Central memory CD8-positive, alpha-beta T cell (primary cell): ENCODE data around the gene UVSSA.

ENCODE experiments used
- ATAC-seq: fragments of 150-1000 bp; cut with Tn5 transposase; replicated peaks from 2 replicates; pipeline ENCODE4 v1.10.0; 2022; ENCODE audit warnings: mild to moderate bottlenecking, moderate FRiP score, moderate number of reproducible peaks; ENCODE audit not compliant: poor library complexity, severe bottlenecking; ENCODE audit errors: extremely low read depth
- DNase-seq, 2 donors: peaks; one replicate each; pipeline ENCODE4 v3.0.0; 2021; ENCODE audit warnings: low spot score in 2 of 2
- H3K27ac Mint-ChIP-seq: one replicate; pipeline ENCODE4 v1.8.0; 2022; ENCODE audit warnings: low read depth, mild to moderate bottlenecking, moderate library complexity, mixed read lengths
- H3K27me3 Mint-ChIP-seq: one replicate; pipeline ENCODE4 v1.8.0; 2022; ENCODE audit warnings: mixed read lengths
- H3K36me3 Mint-ChIP-seq: one replicate; pipeline ENCODE4 v1.8.0; 2022; ENCODE audit warnings: mild to moderate bottlenecking, moderate library complexity, mixed read lengths; ENCODE audit not compliant: insufficient read depth
- H3K4me1 Mint-ChIP-seq: one replicate; pipeline ENCODE4 v1.8.0; 2022; ENCODE audit warnings: mixed read lengths
- H3K4me3 Mint-ChIP-seq: one replicate; pipeline ENCODE4 v1.8.0; 2022; ENCODE audit warnings: mild to moderate bottlenecking, moderate library complexity, mixed read lengths
- H3K9me3 Mint-ChIP-seq: one replicate; pipeline ENCODE4 v1.8.0; 2022; ENCODE audit warnings: mixed read lengths

The UVSSA gene

GRCh38 chr4:1338752-1339414 lies 8.1 kb upstream of the UVSSA start:
- ATAC-seq (no peak), DNase-seq (no peak)
- H3K4me1 Mint-ChIP-seq = peaks cover 13% of the 10 kb centered on the region
- H3K27ac Mint-ChIP-seq = no peak overlapping the region
- no peak overlapping the region for H3K4me3 Mint-ChIP-seq
- no peaks in the 10 kb centered on the region for H3K9me3 Mint-ChIP-seq
- H3K36me3 Mint-ChIP-seq = peaks cover 24% of the 10 kb centered on the region
- H3K27me3 Mint-ChIP-seq = no peaks in the 10 kb centered on the region

- DNase-seq (no peak), ATAC-seq (no peak)
- Mint-ChIP-seq H3K4me3 (no peak overlapping the region), H3K9me3 (no peaks in the 10 kb centered on the region), H3K4me1 (peaks cover 15% of the 10 kb centered on the region), H3K27me3 (no peaks in the 10 kb centered on the region), H3K27ac (no peak overlapping the region), H3K36me3 (peaks cover 24% of the 10 kb centered on the region)
Observed at GRCh38 chr4:1339489-1339888, 7.5 kb upstream of the UVSSA start.

- Mint-ChIP-seq H3K36me3 (peaks cover 24% of the 10 kb centered on the region), H3K4me1 (peaks cover 16% of the 10 kb centered on the region), H3K9me3 (no peaks in the 10 kb centered on the region), H3K27me3 (no peaks in the 10 kb centered on the region), H3K4me3 (no peak overlapping the region), H3K27ac (no peak overlapping the region)
- DNase-seq (no peak), ATAC-seq (no peak)
Observed at GRCh38 chr4:1340181-1340747, 6.7 kb upstream of the UVSSA start.

- H3K4me3 Mint-ChIP-seq = no peak overlapping the region
- no peak for DNase-seq
- H3K4me1 Mint-ChIP-seq = peaks cover 21% of the 10 kb centered on the region
- peaks cover 26% of the 10 kb centered on the region for H3K36me3 Mint-ChIP-seq
- H3K9me3 Mint-ChIP-seq = no peaks in the 10 kb centered on the region
- no peak for ATAC-seq
- H3K27me3 Mint-ChIP-seq = no peaks in the 10 kb centered on the region
- no peak overlapping the region for H3K27ac Mint-ChIP-seq
Observed at GRCh38 chr4:1340861-1341260, 6.1 kb upstream of the UVSSA start.

GRCh38 chr4:1342003-1342402 lies 5.0 kb upstream of the UVSSA start:
- ATAC-seq (no peak), DNase-seq (no peak)
- no peaks in the 10 kb centered on the region for H3K27me3 Mint-ChIP-seq
- peaks cover 31% of the 10 kb centered on the region for H3K36me3 Mint-ChIP-seq
- H3K4me3 Mint-ChIP-seq = no peak overlapping the region
- no peaks in the 10 kb centered on the region for H3K9me3 Mint-ChIP-seq
- H3K27ac Mint-ChIP-seq = no peak overlapping the region
- H3K4me1 Mint-ChIP-seq = peaks cover 22% of the 10 kb centered on the region

- peak overlapping the region; percentile 14 for H3K27ac Mint-ChIP-seq
Observed at GRCh38 chr4:1344696-1345095, 2.3 kb upstream of the UVSSA start.

GRCh38 chr4:1345903-1346780 lies 866 bp upstream of the UVSSA start:
- no peaks in the 10 kb centered on the region for H3K27me3 Mint-ChIP-seq
- no peaks in the 10 kb centered on the region for H3K9me3 Mint-ChIP-seq
- H3K4me3 Mint-ChIP-seq = peak overlapping the region; percentile 87
- peak; percentile 26 to 34 for DNase-seq
- H3K4me1 Mint-ChIP-seq = peaks cover 39% of the 10 kb centered on the region
- peak; percentile 26 for ATAC-seq
- H3K27ac Mint-ChIP-seq = peak overlapping the region; percentile 90
- H3K36me3 Mint-ChIP-seq = peaks cover 20% of the 10 kb centered on the region

More at GRCh38 chr4:1344696-1345095, 2.3 kb upstream of the UVSSA start:
- DNase-seq (no peak), ATAC-seq (no peak)
- Mint-ChIP-seq H3K9me3 (no peaks in the 10 kb centered on the region), H3K4me1 (peaks cover 30% of the 10 kb centered on the region), H3K27me3 (no peaks in the 10 kb centered on the region), H3K4me3 (peak overlapping the region; percentile 87), H3K36me3 (peaks cover 22% of the 10 kb centered on the region)

GRCh38 chr4:1347410-1347864 lies 429 bp downstream of the UVSSA start:
- H3K4me1 Mint-ChIP-seq = peaks cover 45% of the 10 kb centered on the region
- H3K9me3 Mint-ChIP-seq = no peaks in the 10 kb centered on the region
- DNase-seq (no peak), ATAC-seq (peak; percentile 8)
- peak overlapping the region; percentile 87 for H3K4me3 Mint-ChIP-seq
- no peaks in the 10 kb centered on the region for H3K27me3 Mint-ChIP-seq
- H3K27ac Mint-ChIP-seq = peak overlapping the region; percentile 86
- peaks cover 16% of the 10 kb centered on the region for H3K36me3 Mint-ChIP-seq

- Mint-ChIP-seq H3K4me3 (peak overlapping the region; percentile 87), H3K27me3 (no peaks in the 10 kb centered on the region), H3K36me3 (peaks cover 16% of the 10 kb centered on the region), H3K4me1 (peaks cover 45% of the 10 kb centered on the region), H3K9me3 (no peaks in the 10 kb centered on the region), H3K27ac (peak overlapping the region; percentile 86)
- ATAC-seq (no peak), DNase-seq (no peak)
Observed at GRCh38 chr4:1348014-1348513, 1.1 kb downstream of the UVSSA start.

- no peaks in the 10 kb centered on the region for H3K27me3 Mint-ChIP-seq
- ATAC-seq (no peak), DNase-seq (no peak)
- peaks cover 16% of the 10 kb centered on the region for H3K36me3 Mint-ChIP-seq
- peak overlapping the region; percentile 13 for H3K4me3 Mint-ChIP-seq
- H3K27ac Mint-ChIP-seq = peak overlapping the region; percentile 86
- peaks cover 45% of the 10 kb centered on the region for H3K4me1 Mint-ChIP-seq
- H3K9me3 Mint-ChIP-seq = no peaks in the 10 kb centered on the region
Observed at GRCh38 chr4:1348746-1349145, 1.7 kb downstream of the UVSSA start.

GRCh38 chr4:1349359-1350168 lies 2.6 kb downstream of the UVSSA start:
- Mint-ChIP-seq H3K27ac (no peak overlapping the region), H3K4me1 (peaks cover 43% of the 10 kb centered on the region), H3K4me3 (peak overlapping the region; percentile 13), H3K36me3 (peaks cover 17% of the 10 kb centered on the region), H3K9me3 (no peaks in the 10 kb centered on the region), H3K27me3 (no peaks in the 10 kb centered on the region)
- ATAC-seq (no peak), DNase-seq (no peak)

GRCh38 chr4:1350169-1350520 lies 3.1 kb downstream of the UVSSA start:
- H3K36me3 Mint-ChIP-seq = peaks cover 17% of the 10 kb centered on the region
- no peak overlapping the region for H3K27ac Mint-ChIP-seq
- no peak overlapping the region for H3K4me3 Mint-ChIP-seq
- H3K4me1 Mint-ChIP-seq = peaks cover 37% of the 10 kb centered on the region
- DNase-seq (no peak), ATAC-seq (no peak)
- no peaks in the 10 kb centered on the region for H3K9me3 Mint-ChIP-seq
- H3K27me3 Mint-ChIP-seq = no peaks in the 10 kb centered on the region
